GM21447 (cell line): ENCODE data around the gene PRKCA.

ENCODE experiments used
- ATAC-seq: cut with Tn5 transposase; IDR thresholded peaks from one replicate; pipeline ENCODE4 v1.9.1; 2021; ENCODE audit not compliant: unreplicated experiment

PRKCA gene

GRCh38 chr17:66411520-66411919 lies 109.1 kb downstream of the PRKCA start:
- no peak for ATAC-seq

GRCh38 chr17:66412857-66413558 lies 110.6 kb downstream of the PRKCA start:
- ATAC-seq, result no peak

- no peak for ATAC-seq
These were observed 111.4 kb downstream of the PRKCA start for GRCh38 chr17:66413559-66414520.

- no peak for ATAC-seq
These were observed 112.3 kb downstream of the PRKCA start for GRCh38 chr17:66414561-66415175.

- no peak for ATAC-seq
These were observed 113.2 kb downstream of the PRKCA start for GRCh38 chr17:66415366-66416206.

- ATAC-seq, result no peak
These were observed 114.0 kb downstream of the PRKCA start for GRCh38 chr17:66416207-66416940.

GRCh38 chr17:66417300-66417719 lies 114.9 kb downstream of the PRKCA start:
- ATAC-seq, result no peak

- no peak for ATAC-seq
These were observed 118.6 kb downstream of the PRKCA start for GRCh38 chr17:66420961-66421371.

GRCh38 chr17:66422186-66422585 lies 119.8 kb downstream of the PRKCA start:
- ATAC-seq, result no peak

- no peak for ATAC-seq
These were observed 120.9 kb downstream of the PRKCA start for GRCh38 chr17:66423056-66423955.

- no peak for ATAC-seq
These were observed 123.5 kb downstream of the PRKCA start for GRCh38 chr17:66425756-66426396.

- ATAC-seq, result no peak
These were observed 124.1 kb downstream of the PRKCA start for GRCh38 chr17:66426397-66427033.

GRCh38 chr17:66427134-66427533 lies 124.7 kb downstream of the PRKCA start:
- no peak for ATAC-seq

GRCh38 chr17:66429680-66430079 lies 127.3 kb downstream of the PRKCA start:
- ATAC-seq, result no peak

- ATAC-seq, result no peak
These were observed 128.7 kb downstream of the PRKCA start for GRCh38 chr17:66430846-66431795.

- no peak for ATAC-seq
These were observed 129.5 kb downstream of the PRKCA start for GRCh38 chr17:66431910-66432309.

- no peak for ATAC-seq
These were observed 130.1 kb downstream of the PRKCA start for GRCh38 chr17:66432411-66432957.
